Endothelial cell of umbilical vein (primary cell): ENCODE results near the gene PIK3R2. TPM values are rescaled to one million over a fixed set of nuclear protein-coding genes. Genes with fewer than 3 reads are reported as not detected.

Source experiments
- BruUV-seq: library from RNA; stranded (reverse); fragments of 400-500 nt; replicated peaks from 2 replicates; lab custom pipeline; 2021; lab: Mats Ljungman, UMichigan
- CTCF ChIA-PET: fragments of 300-600, 350-600 bp; sonication (Branson Sonifier 250); formaldehyde crosslinking; loops from one replicate; lab custom pipeline; 2021; ENCODE audit warnings: antibody characterized with exemption, inconsistent platforms; lab: Charles Lee
- POLR2A ChIA-PET: fragments of 300-600, 350-600 bp; sonication (Branson Sonifier 250); formaldehyde crosslinking; loops from one replicate; lab custom pipeline; 2021; ENCODE audit warnings: antibody characterized with exemption, inconsistent platforms; lab: Charles Lee
- DNase-seq: peaks from one replicate; pipeline ENCODE4 v3.0.0-alpha.2; 2011; ENCODE audit warnings: low read depth, low spot score
- FAIRE-seq: peaks from 2 replicates; lab custom pipeline; 2011; peaks lifted over from hg19 to GRCh38; lab: Jason Lieb, UNC
- H2AFZ ChIP-seq: 2 replicates; pipeline ENCODE4 v1.6.0; 2012; ENCODE audit warnings: low read depth, low read length, control low read depth, inconsistent platforms
- H3K27ac ChIP-seq: 2 replicates; pipeline ENCODE4 v1.5.1; 2011; ENCODE audit warnings: low read depth, mild to moderate bottlenecking, control low read depth, low read length, moderate library complexity; ENCODE audit not compliant: insufficient read depth
- H3K27me3 ChIP-seq, 2 experiments: 2 replicates each; pipeline versions ENCODE4 v1.6.0 to v1.6.1; 2011; ENCODE audit warnings: low read length in 2 of 2, mixed read lengths in 1 of 2; ENCODE audit not compliant: control insufficient read depth in 2 of 2, insufficient read depth in 2 of 2
- H3K36me3 ChIP-seq, 2 experiments: 2 replicates in 1 of 2; 3 replicates in 1 of 2; pipeline ENCODE4 v1.5.1; 2011; ENCODE audit warnings: low read length in 2 of 2, mild to moderate bottlenecking in 1 of 2, moderate library complexity in 1 of 2; ENCODE audit not compliant: control insufficient read depth in 2 of 2, insufficient read depth in 2 of 2; ENCODE audit errors: extremely low read depth in 1 of 2
- H3K4me1 ChIP-seq: 3 replicates; pipeline ENCODE4 v1.5.1; 2011; ENCODE audit warnings: mild to moderate bottlenecking, low read length; ENCODE audit not compliant: control insufficient read depth, insufficient read depth; ENCODE audit errors: extremely low read depth
- H3K4me2 ChIP-seq: 2 replicates; pipeline ENCODE4 v1.6.1; 2011; ENCODE audit warnings: low read length, control low read depth, mixed read lengths; ENCODE audit not compliant: insufficient read depth
- H3K4me3 ChIP-seq, 3 experiments: fragments of 200-600 bp in 1 of 3; sonication (generic), shearing (Covaris generic) in 1 of 3; replicated peaks in 1 of 3; 2 replicates each; pipeline ENCODE4 v1.5.1; 2011 to 2016; ENCODE audit warnings: control low read depth in 3 of 3, low read length in 3 of 3, mild to moderate bottlenecking in 2 of 3, inconsistent platforms in 1 of 3, low read depth in 1 of 3, moderate library complexity in 1 of 3; ENCODE audit not compliant: insufficient read depth in 1 of 3
- H3K79me2 ChIP-seq: 2 replicates; pipeline ENCODE4 v1.6.0; 2012; ENCODE audit warnings: low read length, inconsistent platforms; ENCODE audit not compliant: control insufficient read depth, insufficient read depth
- H3K9ac ChIP-seq: replicated peaks from 2 replicates; pipeline ENCODE3; 2011; ENCODE audit warnings: low read length, control low read depth; ENCODE audit not compliant: insufficient read depth; ENCODE audit errors: extremely low read depth
- H3K9me1 ChIP-seq: replicated peaks from 3 replicates; pipeline ENCODE4 v1.6.0; 2011; ENCODE audit warnings: mild to moderate bottlenecking, low read length; ENCODE audit not compliant: control insufficient read depth, insufficient read depth; ENCODE audit errors: extremely low read depth
- H3K9me3 ChIP-seq: replicated peaks from 2 replicates; pipeline ENCODE4 v1.5.1; 2012; ENCODE audit warnings: low read length, inconsistent platforms; ENCODE audit not compliant: control insufficient read depth, insufficient read depth
- H4K20me1 ChIP-seq: replicated peaks from 2 replicates; pipeline ENCODE3; 2011; ENCODE audit warnings: mild to moderate bottlenecking, low read length; ENCODE audit not compliant: control insufficient read depth, insufficient read depth; ENCODE audit errors: extremely low read depth
- EZH2 ChIP-seq: IDR thresholded peaks from 2 replicates; pipeline ENCODE4 v1.6.1; 2012; ENCODE audit warnings: borderline replicate concordance, low read depth, mild to moderate bottlenecking, moderate library complexity, low read length, inconsistent platforms; ENCODE audit not compliant: severe bottlenecking
- FOS ChIP-seq: IDR thresholded peaks from 2 replicates; pipeline ENCODE4 v1.6.1; 2011; ENCODE audit warnings: mild to moderate bottlenecking, low read length, moderate library complexity, borderline replicate concordance; ENCODE audit not compliant: insufficient read depth
- GATA2 ChIP-seq: IDR thresholded peaks from 2 replicates; pipeline ENCODE4 v1.7.0; 2011; ENCODE audit warnings: low read depth, mild to moderate bottlenecking, moderate library complexity, mixed read lengths, low read length; ENCODE audit not compliant: insufficient read length, insufficient read depth
- JUN ChIP-seq: IDR thresholded peaks from 2 replicates; pipeline ENCODE4 v1.6.1; 2011; ENCODE audit warnings: borderline replicate concordance, low read depth; ENCODE audit not compliant: insufficient read length, insufficient read depth
- MAX ChIP-seq: IDR thresholded peaks from 2 replicates; pipeline ENCODE4 v1.6.1; 2011; ENCODE audit not compliant: insufficient read depth, insufficient read length
- MYC ChIP-seq: IDR thresholded peaks from one replicate; pipeline ENCODE4 v1.6.1; 2011; ENCODE audit warnings: mild to moderate bottlenecking, low read depth, low read length
- POLR2A ChIP-seq: IDR thresholded peaks from 2 replicates; pipeline ENCODE4 v1.6.1; 2012; ENCODE audit warnings: low read depth, mild to moderate bottlenecking, control low read depth, low read length
- POLR2AphosphoS5 ChIP-seq: IDR thresholded peaks from 2 replicates; pipeline ENCODE4 v1.6.1; 2012; ENCODE audit warnings: low read depth, mild to moderate bottlenecking, control low read depth, low read length, moderate library complexity; ENCODE audit not compliant: insufficient read depth
- dilution Hi-C: fragments of 300-500 bp; cut with MboI; formaldehyde crosslinking; loops from one replicate; pipeline ENCODE4 v1.15.0; 2019; ENCODE audit warnings: low sequenced_read_pairs; ENCODE audit not compliant: extremely low pct_ligation_motif_present
- intact Hi-C: fragments of 100-400 bp; cut with micrococcal nuclease; formaldehyde crosslinking; loops from one replicate; pipeline ENCODE4 v1.10.0; 2022
- polyA plus RNA-seq, 4 experiments: library from polyadenylated mRNA; depleted of rRNA in 3 of 4; stranded (reverse) in 3 of 4; unstranded in 1 of 4; fragments of >200 nt; gene quantifications; 2 replicates each; pipeline versions ENCODE4 v1.2.1 to v1.2.3, GENCODE V29; 2011 to 2012; ENCODE audit warnings: missing spikeins in 1 of 4
- total RNA-seq: library from RNA; stranded (reverse); gene quantifications from 2 replicates; pipeline ENCODE4 v1.2.3, GENCODE V29; 2021
- TF ChIP-seq, protein P1 (sequence below), 2 donors: IDR thresholded peaks; 1 replicate in 1 of 2; 2 replicates in 1 of 2; pipeline ENCODE4 v1.5.1; 2011; ENCODE audit warnings: low read length in 2 of 2, mild to moderate bottlenecking in 2 of 2, moderate library complexity in 2 of 2, control low read depth in 1 of 2, inconsistent platforms in 1 of 2, low read depth in 1 of 2; ENCODE audit not compliant: insufficient read depth in 1 of 2; ENCODE audit errors: extremely low read depth in 1 of 2

The PIK3R2 gene
- total and polyA plus RNA-seq, 2 donors (not counting 3 experiments of a cell fraction or from before 2014, with no cell fraction given), result 8.1 to 15.2 TPM

DNA sequence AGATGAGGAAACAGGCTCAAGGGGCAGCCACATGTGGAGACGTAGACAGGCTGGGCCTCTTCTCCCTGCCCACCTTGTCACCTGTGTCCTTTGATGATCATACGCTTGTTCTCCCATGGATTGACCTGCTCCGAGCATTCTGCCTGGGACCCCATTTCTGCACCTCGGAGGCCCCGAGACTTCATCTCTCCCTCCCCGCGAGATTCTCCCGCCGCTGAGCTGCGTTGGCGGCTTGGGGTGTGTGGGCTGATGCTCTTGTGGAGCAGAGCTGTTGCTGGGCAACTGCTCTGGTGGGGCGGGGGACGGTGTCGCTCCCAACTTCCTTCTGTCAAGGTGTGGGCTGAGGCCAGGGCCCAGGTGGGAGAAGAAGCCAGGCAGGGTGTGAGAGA, 33.3 kb upstream of the PIK3R2 start:
- DNase-seq (no peak), FAIRE-seq (no peak)
- Histone ChIP-seq H3K4me3 (no peak overlapping the region), H3K27ac (no peak overlapping the region), H4K20me1 (no peaks in the 10 kb centered on the region), H2AFZ (no peak overlapping the region), H3K9ac (no peak overlapping the region), H3K36me3 (no peaks in the 10 kb centered on the region), H3K9me1 (no peaks in the 10 kb centered on the region), H3K79me2 (no peaks in the 10 kb centered on the region), H3K4me1 (peaks cover 10% of the 10 kb centered on the region), H3K27me3 (no peaks in the 10 kb centered on the region), H3K4me2 (no peak overlapping the region), H3K9me3 (no peaks in the 10 kb centered on the region)
- POLR2A ChIA-PET, result no interaction called here
- intact Hi-C loops (loop anchor here (2.0 to 10.0 kb wide), 2 partner anchors 119 to 205 kb away; partner anchors contain the start of gene LSM4), dilution Hi-C loops (no loop called here)
- no TSS peak for BruUV-seq
- CTCF ChIA-PET, result no interaction called here
- no peak for TF ChIP-seq JUN
- TF ChIP-seq POLR2AphosphoS5, result no peak
- TF ChIP-seq MYC, result no peak
- TF ChIP-seq MAX, result no peak
- TF ChIP-seq, protein P1, sequence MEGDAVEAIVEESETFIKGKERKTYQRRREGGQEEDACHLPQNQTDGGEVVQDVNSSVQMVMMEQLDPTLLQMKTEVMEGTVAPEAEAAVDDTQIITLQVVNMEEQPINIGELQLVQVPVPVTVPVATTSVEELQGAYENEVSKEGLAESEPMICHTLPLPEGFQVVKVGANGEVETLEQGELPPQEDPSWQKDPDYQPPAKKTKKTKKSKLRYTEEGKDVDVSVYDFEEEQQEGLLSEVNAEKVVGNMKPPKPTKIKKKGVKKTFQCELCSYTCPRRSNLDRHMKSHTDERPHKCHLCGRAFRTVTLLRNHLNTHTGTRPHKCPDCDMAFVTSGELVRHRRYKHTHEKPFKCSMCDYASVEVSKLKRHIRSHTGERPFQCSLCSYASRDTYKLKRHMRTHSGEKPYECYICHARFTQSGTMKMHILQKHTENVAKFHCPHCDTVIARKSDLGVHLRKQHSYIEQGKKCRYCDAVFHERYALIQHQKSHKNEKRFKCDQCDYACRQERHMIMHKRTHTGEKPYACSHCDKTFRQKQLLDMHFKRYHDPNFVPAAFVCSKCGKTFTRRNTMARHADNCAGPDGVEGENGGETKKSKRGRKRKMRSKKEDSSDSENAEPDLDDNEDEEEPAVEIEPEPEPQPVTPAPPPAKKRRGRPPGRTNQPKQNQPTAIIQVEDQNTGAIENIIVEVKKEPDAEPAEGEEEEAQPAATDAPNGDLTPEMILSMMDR (IDR thresholded peaks at IDR 0.05; ENCODE audit: extremely low read depth in 1 of 2, insufficient read depth in 1 of 2, low read depth in 1 of 2, low read length in 2 of 2), result no peak
- TF ChIP-seq FOS, result no peak
- TF ChIP-seq POLR2A, result no peak
- TF ChIP-seq GATA2, result no peak
- no peak for TF ChIP-seq EZH2
